ENCODE data around the gene CFAP46. TPM values are rescaled to one million over a fixed set of nuclear protein-coding genes. Genes with fewer than 3 reads are reported as not detected.
"Not testable (repeated sequence)": the region's sequence is repeated elsewhere in the genome, so short reads cannot be mapped to it uniquely, and the experiment has no call there.

Gene CFAP46
- polyA plus RNA-seq, 2 donors: 0.40 to 0.73 TPM

- Histone ChIP-seq H3K4me1 (ENCODE audit: control insufficient read depth in 2 of 2, insufficient read depth in 2 of 2, low read length in 1 of 2) (peaks cover 0 to 3% of the 10 kb centered on the region in 2 donors), H3K27ac (ENCODE audit: low read depth in 2 of 2, low read length in 1 of 2) (no peak overlapping the region), H3K9me3 (ENCODE audit: control insufficient read depth in 2 of 2, insufficient read depth in 1 of 2, low read depth in 1 of 2, low read length in 1 of 2) (no peaks in the 10 kb centered on the region), H3K36me3 (ENCODE audit: control insufficient read depth in 2 of 2, insufficient read depth in 2 of 2, low read length in 1 of 2) (peaks cover 0 to 16% of the 10 kb centered on the region in 2 donors), H3K4me3 (ENCODE audit: low read depth in 1 of 2, low read length in 2 of 2) (no peak overlapping the region), H3K27me3 (ENCODE audit: control insufficient read depth in 1 of 2, insufficient read depth in 2 of 2, low read length in 2 of 2) (no peaks in the 10 kb centered on the region)
- WGBS, 2 donors: 92% methylated on average over 18 of the region's 18 CpGs
These were observed 166.2 kb downstream of the CFAP46 start for GRCh38 chr10:132776186-132776585.

- Histone ChIP-seq H3K27ac (ENCODE audit: low read depth in 2 of 2, low read length in 1 of 2) (no peak overlapping the region), H3K4me3 (ENCODE audit: low read depth in 1 of 2, low read length in 2 of 2) (no peak overlapping the region), H3K27me3 (ENCODE audit: control insufficient read depth in 1 of 2, insufficient read depth in 2 of 2, low read length in 2 of 2) (no peaks in the 10 kb centered on the region), H3K9me3 (ENCODE audit: control insufficient read depth in 2 of 2, insufficient read depth in 1 of 2, low read depth in 1 of 2, low read length in 1 of 2) (no peaks in the 10 kb centered on the region), H3K4me1 (ENCODE audit: control insufficient read depth in 2 of 2, insufficient read depth in 2 of 2, low read length in 1 of 2) (peaks cover 0 to 3% of the 10 kb centered on the region in 2 donors), H3K36me3 (ENCODE audit: control insufficient read depth in 2 of 2, insufficient read depth in 2 of 2, low read length in 1 of 2) (peaks cover 0 to 13% of the 10 kb centered on the region in 2 donors)
- 54 to 58% methylated on average over 16 to 22 of the region's 22 CpGs for WGBS, 2 donors
These were observed 167.2 kb downstream of the CFAP46 start for GRCh38 chr10:132774902-132775863.

GRCh38 chr10:132774181-132774901, 168.0 kb downstream of the CFAP46 start:
- H3K36me3 ChIP-seq (ENCODE audit: control insufficient read depth in 2 of 2, insufficient read depth in 2 of 2, low read length in 1 of 2): peaks cover 0 to 11% of the 10 kb centered on the region in 2 donors
- H3K27ac ChIP-seq (ENCODE audit: low read depth in 2 of 2, low read length in 1 of 2): no peak overlapping the region
- 68 to 76% methylated on average over 29 of the region's 29 CpGs for WGBS, 2 donors
- H3K9me3 ChIP-seq (ENCODE audit: control insufficient read depth in 2 of 2, insufficient read depth in 1 of 2, low read depth in 1 of 2, low read length in 1 of 2): no peaks in the 10 kb centered on the region
- H3K4me1 ChIP-seq (ENCODE audit: control insufficient read depth in 2 of 2, insufficient read depth in 2 of 2, low read length in 1 of 2): peaks cover 0 to 3% of the 10 kb centered on the region in 2 donors
- H3K27me3 ChIP-seq (ENCODE audit: control insufficient read depth in 1 of 2, insufficient read depth in 2 of 2, low read length in 2 of 2): no peaks in the 10 kb centered on the region
- no peak overlapping the region for H3K4me3 ChIP-seq (ENCODE audit: low read depth in 1 of 2, low read length in 2 of 2)

GRCh38 chr10:132772816-132773215, 169.6 kb downstream of the CFAP46 start:
- H3K36me3 ChIP-seq (ENCODE audit: control insufficient read depth in 2 of 2, insufficient read depth in 2 of 2, low read length in 1 of 2): not testable (repeated sequence)

GRCh38 chr10:132770061-132771021, 172.0 kb downstream of the CFAP46 start:
- Histone ChIP-seq H3K36me3 (ENCODE audit: control insufficient read depth in 2 of 2, insufficient read depth in 2 of 2, low read length in 1 of 2) (peaks cover 0 to 5% of the 10 kb centered on the region in 2 donors), H3K27me3 (ENCODE audit: control insufficient read depth in 1 of 2, insufficient read depth in 2 of 2, low read length in 2 of 2) (no peaks in the 10 kb centered on the region), H3K27ac (ENCODE audit: low read depth in 2 of 2, low read length in 1 of 2) (no peak overlapping the region), H3K4me1 (ENCODE audit: control insufficient read depth in 2 of 2, insufficient read depth in 2 of 2, low read length in 1 of 2) (peaks cover 0 to 2% of the 10 kb centered on the region in 2 donors), H3K9me3 (ENCODE audit: control insufficient read depth in 2 of 2, insufficient read depth in 1 of 2, low read depth in 1 of 2, low read length in 1 of 2) (peaks cover 0 to 2% of the 10 kb centered on the region in 2 donors), H3K4me3 (ENCODE audit: low read depth in 1 of 2, low read length in 2 of 2) (no peak overlapping the region)
- WGBS, 2 donors: 96 to 97% methylated on average over 45 of the region's 45 CpGs

More at GRCh38 chr10:132772816-132773215, 169.6 kb downstream of the CFAP46 start:
- not testable (repeated sequence) for H3K9me3 ChIP-seq (ENCODE audit: control insufficient read depth in 2 of 2, insufficient read depth in 1 of 2, low read depth in 1 of 2, low read length in 1 of 2); H3K4me1 ChIP-seq (ENCODE audit: control insufficient read depth in 2 of 2, insufficient read depth in 2 of 2, low read length in 1 of 2); H3K27ac ChIP-seq (ENCODE audit: low read depth in 2 of 2, low read length in 1 of 2); H3K4me3 ChIP-seq (ENCODE audit: low read depth in 1 of 2, low read length in 2 of 2); H3K27me3 ChIP-seq (ENCODE audit: control insufficient read depth in 1 of 2, insufficient read depth in 2 of 2, low read length in 2 of 2)
- WGBS, 2 donors: 93 to 95% methylated on average over 17 to 20 of the region's 25 CpGs

GRCh38 chr10:132768346-132769248, 173.8 kb downstream of the CFAP46 start:
- H3K27me3 ChIP-seq (ENCODE audit: control insufficient read depth in 1 of 2, insufficient read depth in 2 of 2, low read length in 2 of 2): no peaks in the 10 kb centered on the region
- no peak overlapping the region for H3K4me3 ChIP-seq (ENCODE audit: low read depth in 1 of 2, low read length in 2 of 2)
- peaks cover 0 to 2% of the 10 kb centered on the region in 2 donors for H3K9me3 ChIP-seq (ENCODE audit: control insufficient read depth in 2 of 2, insufficient read depth in 1 of 2, low read depth in 1 of 2, low read length in 1 of 2)
- 97% methylated on average over 41 of the region's 41 CpGs for WGBS, 2 donors
- H3K4me1 ChIP-seq (ENCODE audit: control insufficient read depth in 2 of 2, insufficient read depth in 2 of 2, low read length in 1 of 2): peaks cover 3 to 5% of the 10 kb centered on the region in 2 donors
- no peak overlapping the region for H3K27ac ChIP-seq (ENCODE audit: low read depth in 2 of 2, low read length in 1 of 2)
- H3K36me3 ChIP-seq (ENCODE audit: control insufficient read depth in 2 of 2, insufficient read depth in 2 of 2, low read length in 1 of 2): peaks cover 0 to 5% of the 10 kb centered on the region in 2 donors

GRCh38 chr10:132766291-132766690, 176.1 kb downstream of the CFAP46 start:
- Histone ChIP-seq H3K4me3 (ENCODE audit: low read depth in 1 of 2, low read length in 2 of 2) (no peak overlapping the region), H3K9me3 (ENCODE audit: control insufficient read depth in 2 of 2, insufficient read depth in 1 of 2, low read depth in 1 of 2, low read length in 1 of 2) (peaks cover 0 to 2% of the 10 kb centered on the region in 2 donors), H3K4me1 (ENCODE audit: control insufficient read depth in 2 of 2, insufficient read depth in 2 of 2, low read length in 1 of 2) (peaks cover 3 to 12% of the 10 kb centered on the region in 2 donors), H3K27me3 (ENCODE audit: control insufficient read depth in 1 of 2, insufficient read depth in 2 of 2, low read length in 2 of 2) (no peaks in the 10 kb centered on the region), H3K36me3 (ENCODE audit: control insufficient read depth in 2 of 2, insufficient read depth in 2 of 2, low read length in 1 of 2) (peaks cover 0 to 5% of the 10 kb centered on the region in 2 donors), H3K27ac (ENCODE audit: low read depth in 2 of 2, low read length in 1 of 2) (no peak overlapping the region)
- WGBS, 2 donors: 92 to 95% methylated on average over 13 of the region's 13 CpGs

- peaks cover 3 to 12% of the 10 kb centered on the region in 2 donors for H3K4me1 ChIP-seq (ENCODE audit: control insufficient read depth in 2 of 2, insufficient read depth in 2 of 2, low read length in 1 of 2)
- H3K9me3 ChIP-seq (ENCODE audit: control insufficient read depth in 2 of 2, insufficient read depth in 1 of 2, low read depth in 1 of 2, low read length in 1 of 2): peaks cover 0 to 2% of the 10 kb centered on the region in 2 donors
- 82 to 87% methylated on average over 11 of the region's 11 CpGs for WGBS, 2 donors
- peak overlapping the region; percentile 19 to 71 for H3K27ac ChIP-seq (ENCODE audit: low read depth in 2 of 2, low read length in 1 of 2)
- H3K4me3 ChIP-seq (ENCODE audit: low read depth in 1 of 2, low read length in 2 of 2): no peak overlapping the region
- H3K36me3 ChIP-seq (ENCODE audit: control insufficient read depth in 2 of 2, insufficient read depth in 2 of 2, low read length in 1 of 2): peaks cover 0 to 8% of the 10 kb centered on the region in 2 donors
- no peaks in the 10 kb centered on the region for H3K27me3 ChIP-seq (ENCODE audit: control insufficient read depth in 1 of 2, insufficient read depth in 2 of 2, low read length in 2 of 2)
These were observed 176.9 kb downstream of the CFAP46 start for GRCh38 chr10:132765435-132765834.
